Ramos (cell line): Measurements from ENCODE around the gene ENGASE.

Experiments
- in situ Hi-C: fragments of 300-500 bp; cut with MboI; formaldehyde crosslinking; loops from one replicate; pipeline ENCODE4 v1.14.3; 2022; ENCODE audit warnings: low sequenced_read_pairs; ENCODE audit not compliant: unreplicated experiment

Gene ENGASE

GRCh38 chr17:79131274-79131635, 56.6 kb downstream of the ENGASE start:
- in situ Hi-C loops = no loop called here

GRCh38 chr17:79131701-79132100, 57.1 kb downstream of the ENGASE start:
- in situ Hi-C loops = no loop called here

GRCh38 chr17:79132271-79133064, 57.8 kb downstream of the ENGASE start:
- in situ Hi-C loops = no loop called here

- in situ Hi-C loops = no loop called here
These were observed 58.6 kb downstream of the ENGASE start for GRCh38 chr17:79133214-79133613.

- in situ Hi-C loops = no loop called here
These were observed 59.4 kb downstream of the ENGASE start for GRCh38 chr17:79133985-79134384.

- in situ Hi-C loops = no loop called here
These were observed 60.4 kb downstream of the ENGASE start for GRCh38 chr17:79135011-79135410.

- in situ Hi-C loops = no loop called here
These were observed 61.2 kb downstream of the ENGASE start for GRCh38 chr17:79135628-79136405.
